Mesenchymal stem cell (in vitro differentiated cells and primary cell): ENCODE results near the gene PHF2.

ENCODE experiments used
- DNase-seq: peaks from one replicate; pipeline ENCODE4 v3.0.0-alpha.2; 2013
- H2AFZ ChIP-seq: one replicate; pipeline ENCODE4 v1.6.1; 2013; ENCODE audit warnings: low read depth, mild to moderate bottlenecking, control low read depth, inconsistent platforms, low read length, moderate library complexity
- H2AK5ac ChIP-seq: 2 replicates; pipeline ENCODE4 v1.6.1; 2013; ENCODE audit warnings: low read length, moderate library complexity, mild to moderate bottlenecking, inconsistent platforms; ENCODE audit not compliant: severe bottlenecking
- H2BK120ac ChIP-seq: one replicate; pipeline ENCODE4 v1.6.1; 2013; ENCODE audit warnings: low read depth, mild to moderate bottlenecking, inconsistent platforms, low read length, moderate library complexity
- H2BK12ac ChIP-seq, 2 experiments: one replicate each; pipeline ENCODE4 v1.6.1; 2013; ENCODE audit warnings: inconsistent platforms in 2 of 2, low read length in 2 of 2, mild to moderate bottlenecking in 2 of 2, moderate library complexity in 2 of 2, control low read depth in 1 of 2
- H2BK15ac ChIP-seq: one replicate; pipeline ENCODE4 v1.6.1; 2013; ENCODE audit warnings: mild to moderate bottlenecking, low read depth, inconsistent platforms; ENCODE audit not compliant: poor library complexity, severe bottlenecking
- H2BK5ac ChIP-seq: 2 replicates; pipeline ENCODE4 v1.6.1; 2013; ENCODE audit warnings: low read depth, mild to moderate bottlenecking, low read length, control low read depth, inconsistent platforms; ENCODE audit not compliant: poor library complexity, severe bottlenecking
- H3K14ac ChIP-seq, 2 experiments: one replicate each; pipeline ENCODE4 v1.6.1; 2013; ENCODE audit warnings: inconsistent platforms in 2 of 2, low read length in 2 of 2, control low read depth in 1 of 2, mild to moderate bottlenecking in 1 of 2, moderate library complexity in 1 of 2
- H3K18ac ChIP-seq, 2 experiments: one replicate each; pipeline ENCODE4 v1.6.1; 2013; ENCODE audit warnings: inconsistent platforms in 2 of 2, low read length in 2 of 2, control low read depth in 1 of 2, low read depth in 1 of 2, mild to moderate bottlenecking in 1 of 2
- H3K23ac ChIP-seq, 2 experiments: one replicate each; pipeline ENCODE4 v1.6.1; 2013; ENCODE audit warnings: inconsistent platforms in 2 of 2, low read length in 2 of 2, mild to moderate bottlenecking in 2 of 2, moderate library complexity in 2 of 2, control low read depth in 1 of 2
- H3K27ac ChIP-seq: 2 replicates; pipeline ENCODE4 v1.5.1; 2013; ENCODE audit warnings: mild to moderate bottlenecking, moderate library complexity, low read length, control low read depth, inconsistent platforms; ENCODE audit not compliant: poor library complexity, severe bottlenecking
- H3K27me3 ChIP-seq, 2 experiments: 2 replicates each; pipeline versions ENCODE4 v1.6.1 to v1.7.0; 2013; ENCODE audit warnings: low read length in 2 of 2, mild to moderate bottlenecking in 2 of 2, moderate library complexity in 2 of 2, control low read depth in 1 of 2, inconsistent platforms in 1 of 2; ENCODE audit not compliant: control insufficient read depth in 1 of 2, insufficient read depth in 1 of 2
- H3K36me3 ChIP-seq, 2 experiments: 2 replicates each; pipeline versions ENCODE4 v1.6.1 to v1.7.0; 2013; ENCODE audit warnings: low read length in 2 of 2, control low read depth in 1 of 2, inconsistent platforms in 1 of 2, low read depth in 1 of 2, mild to moderate bottlenecking in 1 of 2; ENCODE audit not compliant: insufficient read depth in 2 of 2, control insufficient read depth in 1 of 2
- H3K4ac ChIP-seq, 2 experiments: one replicate each; pipeline ENCODE4 v1.6.1; 2013; ENCODE audit warnings: inconsistent platforms in 2 of 2, low read length in 2 of 2, mild to moderate bottlenecking in 2 of 2, moderate library complexity in 2 of 2, control low read depth in 1 of 2, low read depth in 1 of 2
- H3K4me1 ChIP-seq: 2 replicates; pipeline ENCODE4 v1.6.1; 2013; ENCODE audit warnings: low read depth, low read length, control low read depth; ENCODE audit not compliant: control insufficient read depth, insufficient read depth
- H3K4me2 ChIP-seq: 2 replicates; pipeline ENCODE4 v1.6.1; 2013; ENCODE audit warnings: low read length, mild to moderate bottlenecking, inconsistent platforms; ENCODE audit not compliant: poor library complexity, severe bottlenecking
- H3K4me3 ChIP-seq, 2 experiments: 2 replicates each; pipeline versions ENCODE4 v1.5.1 to v1.7.0; 2013; ENCODE audit warnings: low read length in 2 of 2, mild to moderate bottlenecking in 2 of 2, control low read depth in 1 of 2, low read depth in 1 of 2; ENCODE audit not compliant: insufficient read depth in 1 of 2
- H3K79me1 ChIP-seq: replicated peaks from 2 replicates; pipeline ENCODE4 v1.6.1; 2013; ENCODE audit warnings: mild to moderate bottlenecking, control low read depth, low read length, inconsistent platforms; ENCODE audit not compliant: poor library complexity, severe bottlenecking
- H3K9ac ChIP-seq: 2 replicates; pipeline ENCODE4 v1.7.0; 2013; ENCODE audit warnings: mild to moderate bottlenecking, low read length, moderate library complexity
- H3K9me3 ChIP-seq: 2 replicates; pipeline ENCODE4 v1.7.0; 2013; ENCODE audit warnings: mild to moderate bottlenecking, low read length; ENCODE audit not compliant: control insufficient read depth
- H4K8ac ChIP-seq: one replicate; pipeline ENCODE4 v1.6.1; 2013; ENCODE audit warnings: inconsistent platforms, mild to moderate bottlenecking, low read length, moderate library complexity
- H4K91ac ChIP-seq: one replicate; pipeline ENCODE4 v1.6.1; 2013; ENCODE audit warnings: mild to moderate bottlenecking, low read length, inconsistent platforms
- WGBS: methylation state at CpG from one replicate; pipeline ENCODE4 v1.1.7; 2013; ENCODE audit warnings: mixed read lengths; 5-methylcytosine and 5-hydroxymethylcytosine counted together

The PHF2 gene

DNA sequence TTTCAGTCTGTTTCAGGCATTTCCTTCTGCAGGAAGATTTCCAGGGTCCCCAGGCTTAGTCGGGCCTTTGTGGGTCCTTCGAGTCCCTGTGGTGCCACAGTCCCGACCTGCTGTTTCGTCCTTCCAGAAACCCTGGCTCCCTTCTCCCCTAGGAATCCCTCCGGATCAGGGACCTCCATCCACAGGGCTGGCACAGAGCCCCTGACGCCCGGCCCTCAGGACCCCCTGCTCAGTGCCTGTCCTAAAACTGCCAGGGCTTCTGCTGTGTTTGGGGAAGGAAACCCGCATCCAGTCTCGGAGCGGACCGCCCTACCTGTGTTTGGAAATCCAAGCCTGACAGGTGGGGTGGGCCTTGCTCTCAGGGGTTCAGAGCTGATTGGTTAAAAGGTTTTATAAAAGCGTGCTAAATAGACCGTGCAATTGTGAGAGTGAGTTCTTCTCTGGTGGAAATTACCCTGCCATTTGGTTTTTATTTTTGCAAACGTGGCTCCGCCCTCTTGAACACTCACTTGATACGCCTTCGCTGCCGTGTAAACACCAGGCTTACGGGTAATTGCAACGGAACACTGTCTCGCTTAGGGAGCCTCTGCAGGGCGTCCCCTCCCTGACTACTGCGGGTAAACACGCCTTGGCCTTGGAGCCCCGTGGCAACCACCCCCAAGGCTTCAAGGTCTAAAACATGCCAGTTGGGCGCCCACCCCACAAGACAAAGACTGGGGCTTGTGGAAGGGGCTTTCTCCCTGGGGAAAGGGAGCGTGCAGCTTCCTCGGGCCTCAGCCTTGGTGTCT is 121.2 kb downstream of the PHF2 start:
- H3K27me3 ChIP-seq = no peaks in the 10 kb centered on the region
- H3K4me3 ChIP-seq = no peak overlapping the region
- H3K9me3 ChIP-seq = peaks cover 3% of the 10 kb centered on the region
- H4K91ac ChIP-seq = no peak overlapping the region
- no peak overlapping the region for H2BK12ac ChIP-seq
- H3K4me2 ChIP-seq = no peak overlapping the region
- H3K4me1 ChIP-seq = no peaks in the 10 kb centered on the region
- H3K79me1 ChIP-seq = no peaks in the 10 kb centered on the region
- no peak overlapping the region for H2BK5ac ChIP-seq
- no peak overlapping the region for H3K9ac ChIP-seq
- H3K23ac ChIP-seq = no peak overlapping the region
- no peaks in the 10 kb centered on the region for H3K36me3 ChIP-seq
- no peak overlapping the region for H4K8ac ChIP-seq
- no peak overlapping the region for H3K27ac ChIP-seq
- no peak overlapping the region for H3K4ac ChIP-seq
- H3K14ac ChIP-seq = no peak overlapping the region
- no peak overlapping the region for H2BK120ac ChIP-seq
- H2AK5ac ChIP-seq = no peak overlapping the region
- H2AFZ ChIP-seq = no peak overlapping the region
- no peak overlapping the region for H2BK15ac ChIP-seq
- no peak overlapping the region for H3K18ac ChIP-seq
- no peak for DNase-seq
- 89% methylated on average over 28 of the region's 28 CpGs for WGBS

DNA sequence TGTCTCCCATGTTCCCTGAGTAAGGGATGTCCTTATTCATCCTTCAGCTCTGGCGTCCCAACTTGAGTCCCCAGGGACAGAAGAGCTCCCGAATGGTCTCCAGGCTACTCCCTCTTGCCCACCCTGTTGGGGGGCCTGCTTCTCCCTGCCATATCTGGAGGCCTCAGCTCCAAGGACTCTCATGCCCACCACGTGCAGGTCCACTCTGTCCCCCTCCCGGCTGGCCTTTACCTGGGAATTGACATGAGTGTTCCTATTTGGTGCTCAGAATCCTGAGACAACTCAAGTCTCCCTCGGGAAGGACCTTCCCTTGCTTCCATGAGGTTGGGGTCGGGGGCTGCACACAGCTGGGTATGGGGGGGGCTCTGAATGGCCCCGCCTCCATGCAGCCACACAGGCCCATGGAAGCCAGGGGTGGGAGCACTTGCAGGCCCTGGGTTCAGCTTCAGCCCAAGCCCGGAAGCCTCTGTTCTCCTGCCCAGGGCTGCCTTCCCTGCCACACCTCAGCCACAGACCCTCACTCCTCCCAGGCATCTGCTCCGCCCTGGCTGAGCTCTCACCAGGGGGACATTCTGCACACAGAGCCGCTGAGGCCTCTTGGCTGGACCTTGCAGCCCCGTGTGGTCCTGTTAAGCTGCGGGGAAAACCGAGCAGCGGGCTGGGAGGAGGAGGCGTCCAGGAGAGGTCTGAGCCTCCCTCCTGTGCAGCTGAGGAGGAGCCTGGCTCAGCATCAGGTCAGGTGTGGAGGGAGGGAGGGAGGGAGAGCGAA is 121.9 kb downstream of the PHF2 start:
- WGBS = 79% methylated on average over 15 of the region's 16 CpGs
- H2AK5ac ChIP-seq = no peak overlapping the region
- no peak for DNase-seq
- H2BK5ac ChIP-seq = no peak overlapping the region
- no peak overlapping the region for H2BK15ac ChIP-seq
- no peak overlapping the region for H2AFZ ChIP-seq
- H3K79me1 ChIP-seq = no peaks in the 10 kb centered on the region
- no peak overlapping the region for H3K14ac ChIP-seq
- no peak overlapping the region for H3K4ac ChIP-seq
- no peak overlapping the region for H4K91ac ChIP-seq
- no peaks in the 10 kb centered on the region for H3K27me3 ChIP-seq
- H3K23ac ChIP-seq = no peak overlapping the region
- no peak overlapping the region for H3K27ac ChIP-seq
- peaks cover 3% of the 10 kb centered on the region for H3K9me3 ChIP-seq
- no peak overlapping the region for H4K8ac ChIP-seq
- H3K9ac ChIP-seq = no peak overlapping the region
- H3K36me3 ChIP-seq = no peaks in the 10 kb centered on the region
- H3K4me1 ChIP-seq = no peaks in the 10 kb centered on the region
- no peak overlapping the region for H3K18ac ChIP-seq
- H3K4me2 ChIP-seq = no peak overlapping the region
- no peak overlapping the region for H2BK120ac ChIP-seq
- no peak overlapping the region for H2BK12ac ChIP-seq
- no peak overlapping the region for H3K4me3 ChIP-seq

DNA sequence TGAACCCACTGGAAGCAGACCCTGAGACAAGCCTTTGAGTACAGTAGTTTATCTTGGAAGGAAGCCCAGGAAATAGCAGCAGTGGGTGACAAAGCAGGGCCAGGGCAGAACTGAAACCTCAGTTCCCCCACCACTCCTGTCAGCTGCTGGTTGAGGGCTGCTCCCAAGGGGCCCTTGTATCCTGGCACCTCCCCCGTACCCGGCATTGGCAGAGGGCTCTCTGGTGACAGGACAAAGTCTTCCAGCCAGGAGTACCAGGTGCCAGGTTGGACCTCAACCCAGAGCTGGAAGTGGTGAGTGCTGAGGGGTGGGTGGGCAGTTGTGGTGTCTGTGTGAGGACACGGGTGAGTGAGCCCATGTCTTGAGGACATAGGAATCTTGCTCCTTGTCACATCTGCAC is 123.3 kb downstream of the PHF2 start:
- no peak overlapping the region for H3K27ac ChIP-seq
- no peak overlapping the region for H2BK120ac ChIP-seq
- no peak overlapping the region for H3K9ac ChIP-seq
- no peak overlapping the region for H3K4me2 ChIP-seq
- WGBS = 100% methylated on average over 2 of the region's 3 CpGs
- no peak overlapping the region for H2AK5ac ChIP-seq
- no peak for DNase-seq
- no peak overlapping the region for H4K8ac ChIP-seq
- no peak overlapping the region for H2BK15ac ChIP-seq
- H3K27me3 ChIP-seq = no peaks in the 10 kb centered on the region
- H3K18ac ChIP-seq = no peak overlapping the region
- no peak overlapping the region for H3K14ac ChIP-seq
- no peak overlapping the region for H4K91ac ChIP-seq
- H3K4me3 ChIP-seq = no peak overlapping the region
- no peaks in the 10 kb centered on the region for H3K79me1 ChIP-seq
- H3K4ac ChIP-seq = no peak overlapping the region
- H2BK5ac ChIP-seq = no peak overlapping the region
- no peak overlapping the region for H2BK12ac ChIP-seq
- no peak overlapping the region for H2AFZ ChIP-seq
- no peaks in the 10 kb centered on the region for H3K4me1 ChIP-seq
- H3K23ac ChIP-seq = no peak overlapping the region
- no peaks in the 10 kb centered on the region for H3K36me3 ChIP-seq
- H3K9me3 ChIP-seq = peaks cover 6% of the 10 kb centered on the region

DNA sequence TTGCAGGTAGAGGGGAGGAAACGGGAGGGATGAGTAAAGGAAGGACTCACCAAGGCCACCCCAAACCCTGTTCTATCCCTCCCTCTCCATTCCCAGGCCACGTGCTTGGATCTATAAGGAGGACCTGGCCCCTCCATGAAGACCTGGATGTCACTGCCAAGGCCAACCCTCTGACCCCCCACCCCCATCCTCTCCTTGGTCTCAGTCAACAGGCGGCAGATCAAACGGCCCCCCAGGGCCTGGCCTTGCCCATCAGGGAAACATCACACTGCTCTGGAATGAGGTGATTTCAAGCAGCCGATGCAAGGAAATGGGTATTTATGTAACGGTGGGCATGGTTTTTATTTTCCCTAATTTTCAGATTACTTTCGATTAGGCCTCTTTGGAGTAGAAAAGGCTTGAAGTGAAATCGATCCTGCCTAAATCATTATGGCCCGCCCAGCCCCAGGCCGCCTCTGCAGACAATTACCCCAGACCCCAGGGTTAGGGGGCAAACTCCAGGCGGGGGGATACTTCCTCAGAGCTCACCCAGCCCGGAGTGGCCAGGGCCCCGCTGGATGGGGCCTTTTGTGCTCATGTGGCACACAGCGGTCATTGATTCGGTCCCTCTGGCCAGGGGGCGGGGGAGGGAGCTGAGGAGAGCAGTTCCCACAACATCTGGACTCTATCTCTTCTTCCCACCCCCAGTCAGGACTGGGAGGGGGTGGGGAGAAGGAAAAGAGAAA is 125.3 kb downstream of the PHF2 start:
- Histone ChIP-seq H3K27ac (no peak overlapping the region), H3K36me3 (no peaks in the 10 kb centered on the region)

More for the DNA sequence above, 125.3 kb downstream of the PHF2 start:
- H3K4me1 ChIP-seq = no peaks in the 10 kb centered on the region
- H3K79me1 ChIP-seq = no peaks in the 10 kb centered on the region
- no peak overlapping the region for H2BK120ac ChIP-seq
- no peak overlapping the region for H3K14ac ChIP-seq
- H3K23ac ChIP-seq = no peak overlapping the region
- no peak overlapping the region for H3K4me2 ChIP-seq
- peaks cover 6% of the 10 kb centered on the region for H3K9me3 ChIP-seq
- H3K18ac ChIP-seq = no peak overlapping the region
- no peak overlapping the region for H2BK15ac ChIP-seq
- H2AFZ ChIP-seq = no peak overlapping the region
- H3K4me3 ChIP-seq = no peak overlapping the region
- H3K27me3 ChIP-seq = no peaks in the 10 kb centered on the region
- no peak overlapping the region for H4K91ac ChIP-seq
- H2BK12ac ChIP-seq = no peak overlapping the region
- no peak overlapping the region for H3K9ac ChIP-seq
- no peak overlapping the region for H2AK5ac ChIP-seq
- H3K4ac ChIP-seq = no peak overlapping the region
- H4K8ac ChIP-seq = no peak overlapping the region
- H2BK5ac ChIP-seq = no peak overlapping the region
- WGBS = 86% methylated on average over 12 of the region's 16 CpGs
- no peak for DNase-seq
